Measurements from ENCODE around the gene PLK3. TPM values are rescaled to one million over a fixed set of nuclear protein-coding genes. Genes with fewer than 3 reads are reported as not detected.
"Not testable (repeated sequence)": the region's sequence is repeated elsewhere in the genome, so short reads cannot be mapped to it uniquely, and the experiment has no call there.

The PLK3 gene
- total RNA-seq, result 92.2 and 93.2 TPM in 2 replicates

DNA sequence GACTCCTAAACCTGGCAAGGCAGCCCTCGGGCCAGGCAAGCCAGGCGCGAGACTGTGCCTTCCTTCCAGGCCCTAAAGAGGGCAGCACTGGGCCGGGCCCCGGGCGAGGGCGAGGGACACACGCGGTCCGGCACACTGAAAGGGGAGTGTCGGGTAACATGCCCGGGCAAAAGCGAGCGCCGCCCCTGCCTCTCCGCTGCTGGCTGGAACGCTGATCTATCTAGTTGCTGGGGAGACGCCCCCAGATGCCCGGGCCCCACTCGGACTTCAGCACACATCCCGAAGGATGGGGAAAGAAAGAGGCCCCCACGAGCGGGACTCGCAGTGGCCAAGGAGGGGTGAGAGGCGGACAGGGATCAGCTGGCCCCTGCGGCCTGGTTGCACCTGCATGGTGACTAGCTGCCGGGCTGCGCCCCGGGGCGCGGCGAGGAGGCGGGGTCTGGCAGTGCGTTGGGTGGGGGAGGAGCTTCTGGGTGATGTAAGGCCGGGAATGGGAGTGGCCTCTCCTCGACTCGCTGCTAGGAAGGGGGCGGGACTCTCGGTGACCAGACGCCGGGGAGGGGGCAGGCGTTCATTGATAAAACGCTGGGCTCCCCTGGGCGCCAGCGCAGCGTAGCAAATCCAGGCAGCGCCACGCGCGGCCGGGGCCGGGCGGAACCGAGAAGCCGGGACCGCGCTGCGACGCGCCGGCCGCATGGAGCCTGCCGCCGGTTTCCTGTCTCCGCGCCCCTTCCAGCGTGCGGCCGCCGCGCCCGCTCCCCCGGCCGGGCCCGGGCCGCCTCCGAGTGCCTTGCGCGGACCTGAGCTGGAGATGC, at the start of gene PLK3:
Gene PLK3, plus strand, starts transcription at position 608 of the 815 bp plus-strand sequence. Its CDS starts 87 bp downstream, at position 695.
- intact Hi-C loops (cut with micrococcal nuclease), result loop anchor here (1.0 to 2.0 kb wide), 11 partner anchors 9 to 784 kb away; partner anchors contain the start of genes EIF2B3, KIF2C, NASP and RNU5D-1

GRCh38 chr1:44757420-44757819, 42.8 kb upstream of the PLK3 start:
- intact Hi-C loops (cut with micrococcal nuclease), result no loop called here

DNA sequence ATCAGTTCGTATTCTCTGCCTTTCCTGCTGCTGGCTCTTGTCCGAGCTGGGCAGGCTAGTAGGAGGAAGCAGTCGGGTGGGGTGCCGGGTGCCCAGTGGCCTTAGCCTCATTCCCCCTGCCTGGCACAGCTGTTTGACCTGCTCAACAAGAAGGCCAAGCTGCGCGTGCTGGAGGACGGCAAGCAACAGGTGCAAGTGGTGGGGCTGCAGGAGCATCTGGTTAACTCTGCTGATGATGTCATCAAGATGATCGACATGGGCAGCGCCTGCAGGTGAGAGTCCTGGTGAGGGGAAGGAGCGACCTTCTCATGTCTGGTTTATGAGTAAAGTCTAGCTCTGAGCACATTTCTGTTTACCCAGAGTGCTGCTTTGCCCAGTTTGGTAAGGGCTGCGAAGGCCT, 41.1 kb upstream of the PLK3 start:
- intact Hi-C loops (cut with micrococcal nuclease), result no loop called here

DNA sequence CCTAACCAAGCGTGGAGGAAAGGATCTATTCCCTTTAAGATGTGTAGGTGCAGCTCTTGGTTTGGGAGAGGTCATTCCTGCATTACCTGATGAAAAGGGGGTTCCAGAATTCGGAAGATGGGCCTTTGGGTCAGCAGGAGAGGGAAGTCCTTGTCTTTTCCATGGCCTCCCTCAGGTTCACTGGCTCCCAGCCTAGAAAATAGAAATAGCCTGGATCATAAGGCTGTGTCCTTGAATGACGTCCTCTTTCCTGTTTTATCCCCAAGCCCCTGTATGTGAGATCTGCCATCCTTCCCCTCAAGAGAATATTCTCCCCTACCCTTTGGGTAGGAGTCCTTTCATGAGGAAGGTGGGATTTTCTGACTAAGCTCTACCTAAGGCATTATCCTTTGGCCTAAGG, 39.3 kb upstream of the PLK3 start:
- intact Hi-C loops (cut with micrococcal nuclease), result no loop called here

GRCh38 chr1:44766421-44766820, 33.8 kb upstream of the PLK3 start:
- intact Hi-C loops (cut with micrococcal nuclease), result not testable (repeated sequence)

DNA sequence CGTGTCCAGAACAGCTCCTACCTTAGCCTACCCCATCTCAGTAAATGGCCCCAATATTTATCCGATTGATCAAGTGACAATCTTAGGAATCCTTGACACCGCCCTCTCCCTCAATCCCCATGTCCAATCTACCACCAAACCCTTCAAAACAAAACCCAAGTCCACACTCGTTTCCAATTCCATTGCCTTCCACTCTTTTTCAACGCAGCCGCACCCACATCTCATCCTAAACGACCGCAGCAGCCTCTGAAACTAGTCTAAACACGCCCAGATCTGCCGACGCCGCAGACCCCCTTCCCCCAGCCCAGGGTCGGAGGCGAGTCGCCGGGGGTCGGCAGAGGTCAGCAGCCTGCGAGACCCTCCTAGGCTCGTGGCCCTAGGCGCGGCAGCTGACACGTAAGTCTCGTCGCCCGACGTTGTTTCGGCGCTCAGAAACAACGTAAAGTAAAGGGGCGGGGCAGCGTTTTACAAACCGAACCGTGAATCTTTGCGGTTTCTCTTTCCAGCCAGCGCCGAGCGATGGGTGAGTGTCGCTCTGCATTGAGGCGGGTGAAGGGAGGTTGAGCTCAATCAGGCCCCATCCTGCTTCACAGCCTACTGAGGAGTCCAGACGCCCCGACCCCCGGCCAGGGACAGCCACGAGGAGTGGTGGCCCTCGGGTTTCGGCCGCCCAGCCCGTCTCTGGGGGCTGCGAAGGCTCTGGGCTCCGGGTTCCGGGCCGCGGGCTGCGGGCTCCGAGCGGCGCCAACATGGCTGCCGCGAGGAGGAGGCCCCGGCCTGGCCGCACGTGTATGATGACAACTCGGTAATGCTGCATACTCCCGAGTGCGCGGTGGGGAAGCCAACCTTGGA, 24.9 kb upstream of the PLK3 start, which contains the start of gene RPS8:
Gene RPS8, plus strand, starts transcription at position 463 of the 852 bp plus-strand sequence. Its CDS starts 57 bp downstream, at position 520.
- intact Hi-C loops (cut with micrococcal nuclease), result loop anchor here (1.0 to 5.0 kb wide), 10 partner anchors 11 to 716 kb away; partner anchors contain the start of genes ARMH1, EIF2B3, KIF2C and PLK3

DNA sequence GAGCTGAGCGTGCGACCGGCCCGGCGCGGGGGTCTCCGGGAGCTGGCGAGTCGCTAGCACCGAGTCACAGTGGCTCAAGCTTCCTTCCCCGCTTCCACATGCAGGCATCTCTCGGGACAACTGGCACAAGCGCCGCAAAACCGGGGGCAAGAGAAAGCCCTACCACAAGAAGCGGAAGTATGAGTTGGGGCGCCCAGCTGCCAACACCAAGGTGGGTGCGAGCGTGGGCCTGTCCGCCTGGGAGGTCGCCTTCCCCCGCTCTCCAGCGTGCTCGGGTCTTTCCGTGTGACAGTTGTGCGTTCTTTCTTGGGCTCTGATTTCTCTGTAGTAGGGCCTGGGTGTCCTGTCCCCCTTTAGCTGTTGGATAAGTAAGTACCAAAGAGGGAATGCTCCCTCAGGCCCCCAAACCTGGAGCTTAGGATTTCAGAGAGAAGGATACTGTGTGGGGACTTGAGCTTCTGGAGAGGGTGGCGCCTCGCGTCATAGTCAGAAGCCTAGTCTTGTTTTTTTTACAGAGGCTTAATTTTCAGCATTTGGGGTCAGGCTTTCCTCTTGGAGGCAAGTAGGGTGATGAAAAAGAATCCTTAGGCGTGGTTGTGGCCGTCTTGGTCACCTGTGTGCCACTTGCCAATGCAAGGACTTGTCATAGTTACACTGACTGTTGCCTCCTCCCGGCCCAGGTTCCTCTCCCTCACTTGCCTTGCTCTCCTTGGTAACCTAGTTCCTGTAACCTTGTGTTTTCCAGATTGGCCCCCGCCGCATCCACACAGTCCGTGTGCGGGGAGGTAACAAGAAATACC, 24.0 kb upstream of the PLK3 start:
- intact Hi-C loops (cut with micrococcal nuclease), result loop anchor here (1.0 to 5.0 kb wide), 10 partner anchors 10 to 715 kb away; partner anchors contain the start of genes ARMH1, EIF2B3, KIF2C and PLK3

DNA sequence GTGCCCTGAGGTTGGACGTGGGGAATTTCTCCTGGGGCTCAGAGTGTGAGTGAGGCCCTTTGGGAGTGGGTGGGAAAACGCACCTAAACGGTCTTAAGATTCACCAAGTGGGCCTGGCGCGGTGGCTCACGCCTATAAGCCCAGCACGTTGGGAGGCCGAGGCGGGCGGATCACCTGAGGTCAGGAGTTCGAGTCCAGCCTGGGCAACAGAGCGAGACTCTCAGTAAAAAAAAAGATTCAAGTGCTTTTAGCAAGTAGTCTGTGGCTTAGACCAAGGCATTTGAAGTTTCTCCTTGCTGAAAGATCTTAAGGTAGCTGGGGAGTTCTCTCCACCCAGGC, 23.5 kb upstream of the PLK3 start:
- intact Hi-C loops (cut with micrococcal nuclease), result loop anchor here (5.0 kb wide), 1 partner anchor 144 kb away; no protein-coding TSS in a partner anchor

GRCh38 chr1:44777547-44777946, 22.6 kb upstream of the PLK3 start:
- intact Hi-C loops (cut with micrococcal nuclease), result loop anchor here (5.0 kb wide), 1 partner anchor 145 kb away; no protein-coding TSS in a partner anchor

DNA sequence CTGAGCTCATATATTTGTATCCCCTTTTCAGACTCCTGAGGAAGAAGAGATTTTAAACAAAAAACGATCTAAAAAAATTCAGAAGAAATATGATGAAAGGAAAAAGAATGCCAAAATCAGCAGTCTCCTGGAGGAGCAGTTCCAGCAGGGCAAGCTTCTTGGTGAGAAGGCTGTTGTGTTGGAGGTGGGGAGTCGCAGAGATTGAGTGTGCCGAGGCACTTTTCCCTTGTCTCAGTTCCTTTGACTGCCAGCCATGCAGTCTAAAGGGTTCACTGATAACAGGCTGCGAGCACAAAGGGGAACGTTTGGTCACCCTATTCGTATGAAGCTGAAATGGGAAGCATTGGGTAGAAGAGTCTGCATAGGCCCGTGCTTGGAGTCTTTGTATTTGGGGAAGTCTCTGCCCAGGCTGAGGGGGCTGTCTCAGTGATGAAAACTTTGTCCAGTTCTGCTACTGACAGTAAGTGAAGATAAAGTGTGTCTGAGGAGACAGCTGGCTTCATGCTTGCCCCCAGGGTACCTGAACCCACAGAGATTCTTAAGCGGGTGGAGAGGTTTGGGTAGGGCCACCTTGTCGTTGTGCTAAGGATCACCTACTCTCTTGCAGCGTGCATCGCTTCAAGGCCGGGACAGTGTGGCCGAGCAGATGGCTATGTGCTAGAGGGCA, 22.1 kb upstream of the PLK3 start:
- intact Hi-C loops (cut with micrococcal nuclease), result loop anchor here (5.0 kb wide), 1 partner anchor 146 kb away; no protein-coding TSS in a partner anchor

- intact Hi-C loops (cut with micrococcal nuclease), result loop anchor here (5.0 kb wide), 1 partner anchor 147 kb away; no protein-coding TSS in a partner anchor
Observed at GRCh38 chr1:44778705-44779576, 21.2 kb upstream of the PLK3 start.

GRCh38 chr1:44780583-44781121, 19.5 kb upstream of the PLK3 start:
- intact Hi-C loops (cut with micrococcal nuclease), result no loop called here

DNA sequence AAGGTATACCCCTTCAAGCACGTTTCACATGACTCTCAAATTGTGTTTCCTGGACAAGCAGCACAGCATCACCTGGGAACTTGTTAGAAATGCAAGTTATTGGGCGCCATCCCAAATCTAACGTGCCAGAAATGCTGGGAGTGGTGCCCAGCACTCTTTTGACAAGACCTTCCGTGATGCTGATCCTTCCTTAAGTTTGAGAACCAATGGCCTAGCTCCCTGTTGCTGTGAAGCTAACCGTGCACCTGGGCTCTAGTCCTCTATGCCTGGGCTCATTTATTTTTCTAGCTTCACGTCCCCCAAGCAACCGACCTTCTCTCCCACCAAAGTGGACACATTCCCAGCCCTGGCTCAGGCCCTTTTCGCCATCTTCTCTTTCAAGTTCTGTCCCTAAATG, 16.5 kb upstream of the PLK3 start:
- intact Hi-C loops (cut with micrococcal nuclease), result no loop called here

- intact Hi-C loops (cut with micrococcal nuclease), result no loop called here
Observed at GRCh38 chr1:44784094-44785028, 15.8 kb upstream of the PLK3 start.

DNA sequence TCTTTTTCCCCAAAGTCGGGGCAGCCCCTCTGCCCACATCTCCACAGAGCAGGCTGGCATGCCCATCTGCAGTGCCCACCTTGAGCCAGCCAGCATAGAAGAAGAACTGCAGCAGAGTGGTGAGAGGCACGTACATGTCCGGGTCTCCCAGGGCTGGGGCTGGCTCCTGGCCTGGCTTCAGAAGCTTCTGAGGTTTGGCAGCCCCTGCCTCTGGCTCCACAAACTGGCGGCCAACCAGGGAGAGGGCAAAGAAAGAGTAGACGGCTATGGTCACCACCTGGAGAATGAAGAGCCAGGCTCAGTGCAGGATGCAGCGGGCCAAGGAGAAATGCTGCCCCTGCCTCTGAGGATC, 15.2 kb upstream of the PLK3 start:
- intact Hi-C loops (cut with micrococcal nuclease), result no loop called here

- intact Hi-C loops (cut with micrococcal nuclease), result loop anchor here (1.0 to 2.0 kb wide), 4 partner anchors 10 to 225 kb away; partner anchors contain the start of genes HECTD3, RNU5D-1 and RPS8
Observed at GRCh38 chr1:44785501-44786137, 14.6 kb upstream of the PLK3 start.

- intact Hi-C loops (cut with micrococcal nuclease), result loop anchor here (1.0 to 2.0 kb wide), 4 partner anchors 11 to 225 kb away; partner anchors contain the start of genes HECTD3, RNU5D-1 and RPS8
Observed at GRCh38 chr1:44786138-44786840, 13.9 kb upstream of the PLK3 start.
